Caki2 (cell line): ENCODE results near the gene CDC25B. TPM values are rescaled to one million over a fixed set of nuclear protein-coding genes. Genes with fewer than 3 reads are reported as not detected.
"Not testable (repeated sequence)": the region's sequence is repeated elsewhere in the genome, so short reads cannot be mapped to it uniquely, and the experiment has no call there.

Source experiments
- DNase-seq: peaks from one replicate; pipeline ENCODE4 v3.0.0-alpha.2; 2015; ENCODE audit warnings: low read depth
- in situ Hi-C: cut with HindIII; loops from 2 replicates; pipeline ENCODE4 v1.10.0; 2016; ENCODE audit warnings: low sequenced_read_pairs, low pct_unique_long_range_greater_than_20kb, mixed read lengths
- total RNA-seq: library from RNA; depleted of rRNA; stranded (reverse); fragments of >200 nt; shearing (Covaris generic); gene quantifications from 2 replicates; pipeline ENCODE4 v1.2.3, GENCODE V29; 2014; ENCODE audit warnings: low replicate concordance

The CDC25B gene
- total RNA-seq, 1 experiment from 2014 or later = 34.1 TPM

GRCh38 chr20:3818155-3819151 lies 22.3 kb downstream of the CDC25B start:
- peak; percentile 78 for DNase-seq
- in situ Hi-C loops = no loop called here

- in situ Hi-C loops = no loop called here
- no peak for DNase-seq
Observed at GRCh38 chr20:3819411-3820047, 23.4 kb downstream of the CDC25B start.

- in situ Hi-C loops = no loop called here
- DNase-seq = peak; percentile 97
Observed at GRCh38 chr20:3820048-3820900, 24.2 kb downstream of the CDC25B start, which contains the start of gene AP5S1. Gene AP5S1, plus strand, starts transcription at chr20:3820547. Its CDS starts 1,571 bp downstream, at chr20:3822118.

- DNase-seq = no peak
- in situ Hi-C loops = no loop called here
Observed at GRCh38 chr20:3820901-3821727, 25.0 kb downstream of the CDC25B start.

- in situ Hi-C loops = no loop called here
Observed at GRCh38 chr20:3821996-3822395, 25.9 kb downstream of the CDC25B start.

GRCh38 chr20:3823881-3824280 lies 27.8 kb downstream of the CDC25B start:
- no peak for DNase-seq
- in situ Hi-C loops = no loop called here

More at GRCh38 chr20:3821996-3822395, 25.9 kb downstream of the CDC25B start:
- DNase-seq = no peak

- no peak for DNase-seq
- in situ Hi-C loops = no loop called here
Observed at GRCh38 chr20:3825526-3825925, 29.4 kb downstream of the CDC25B start.

GRCh38 chr20:3826420-3826819 lies 30.3 kb downstream of the CDC25B start:
- no peak for DNase-seq
- in situ Hi-C loops = no loop called here

GRCh38 chr20:3828798-3829197 lies 32.7 kb downstream of the CDC25B start:
- no peak for DNase-seq
- in situ Hi-C loops = no loop called here

GRCh38 chr20:3829891-3830290 lies 33.8 kb downstream of the CDC25B start:
- in situ Hi-C loops, DNase-seq: not testable (repeated sequence)

- in situ Hi-C loops = no loop called here
- DNase-seq = no peak
Observed at GRCh38 chr20:3836132-3836531, 40.0 kb downstream of the CDC25B start.

GRCh38 chr20:3839328-3839727 lies 43.2 kb downstream of the CDC25B start:
- DNase-seq = no peak
- in situ Hi-C loops = no loop called here

GRCh38 chr20:3840201-3840600 lies 44.1 kb downstream of the CDC25B start:
- DNase-seq, in situ Hi-C loops: not testable (repeated sequence)

- in situ Hi-C loops = no loop called here
- DNase-seq = no peak
Observed at GRCh38 chr20:3842348-3842930, 46.3 kb downstream of the CDC25B start.

- in situ Hi-C loops = no loop called here
- DNase-seq = peak; percentile 51
Observed at GRCh38 chr20:3843490-3843889, 47.4 kb downstream of the CDC25B start.

GRCh38 chr20:3843990-3844619 lies 48.0 kb downstream of the CDC25B start:
- in situ Hi-C loops, DNase-seq: not testable (repeated sequence)

- in situ Hi-C loops = no loop called here
- no peak for DNase-seq
Observed at GRCh38 chr20:3846378-3846739, 50.2 kb downstream of the CDC25B start.
